A204.1 (cell line): Measurements from ENCODE around the gene DCP1B.
"Not testable (repeated sequence)": the region's sequence is repeated elsewhere in the genome, so short reads cannot be mapped to it uniquely, and the experiment has no call there.

Experiments used
- FAIRE-seq: peaks from 2 replicates; lab custom pipeline; 2012; peaks lifted over from hg19 to GRCh38; lab: Jason Lieb, UNC

DCP1B gene

GRCh38 chr12:1974812-1975211 lies 29.4 kb downstream of the DCP1B start:
- FAIRE-seq, result no peak

- no peak for FAIRE-seq
Measured at GRCh38 chr12:1972856-1973317, 31.4 kb downstream of the DCP1B start.

- FAIRE-seq, result no peak
Measured at GRCh38 chr12:1972260-1972659, 32.0 kb downstream of the DCP1B start.

- no peak for FAIRE-seq
Measured at GRCh38 chr12:1970331-1970900, 33.8 kb downstream of the DCP1B start.

GRCh38 chr12:1966561-1967226 lies 37.6 kb downstream of the DCP1B start:
- FAIRE-seq, result no peak

- no peak for FAIRE-seq
Measured at GRCh38 chr12:1965916-1966315, 38.3 kb downstream of the DCP1B start.

- peak; percentile 52 for FAIRE-seq
Measured at GRCh38 chr12:1962051-1963020, 41.9 kb downstream of the DCP1B start.

- FAIRE-seq, result no peak
Measured at GRCh38 chr12:1956716-1957115, 47.5 kb downstream of the DCP1B start.

- FAIRE-seq, result no peak
Measured at GRCh38 chr12:1949771-1950470, 54.3 kb downstream of the DCP1B start.

GRCh38 chr12:1948883-1949282 lies 55.4 kb downstream of the DCP1B start:
- FAIRE-seq, result no peak

GRCh38 chr12:1947081-1947480 lies 57.2 kb downstream of the DCP1B start:
- no peak for FAIRE-seq

- no peak for FAIRE-seq
Measured at GRCh38 chr12:1946296-1946695, 58.0 kb downstream of the DCP1B start.

- not testable (repeated sequence) for FAIRE-seq
Measured at GRCh38 chr12:1945502-1945901, 58.8 kb downstream of the DCP1B start.

- FAIRE-seq, result peak; percentile 93
Measured at GRCh38 chr12:1939801-1940607, 64.3 kb downstream of the DCP1B start.

- FAIRE-seq, result no peak
Measured at GRCh38 chr12:1939331-1939730, 64.9 kb downstream of the DCP1B start.

- no peak for FAIRE-seq
Measured at GRCh38 chr12:1937481-1938224, 66.6 kb downstream of the DCP1B start.

GRCh38 chr12:1936406-1937320 lies 67.6 kb downstream of the DCP1B start:
- FAIRE-seq, result no peak

- FAIRE-seq, result no peak
Measured at GRCh38 chr12:1935700-1936378, 68.4 kb downstream of the DCP1B start.

GRCh38 chr12:1935242-1935641 lies 69.0 kb downstream of the DCP1B start:
- no peak for FAIRE-seq
